K562 (cell line): ENCODE measurements around the gene SPTSSA. TPM values are rescaled to one million over a fixed set of nuclear protein-coding genes. Genes with fewer than 3 reads are reported as not detected.

Experiments
- BCLAF1 ChIP-seq, 2 experiments: fragments of 450-650 bp in 1 of 2; IDR thresholded peaks; 2 replicates each; pipeline ENCODE4 v1.6.1; 2011 to 2017; ENCODE audit warnings: low read depth in 2 of 2, antibody characterized with exemption in 1 of 2, borderline replicate concordance in 1 of 2, low read length in 1 of 2, mild to moderate bottlenecking in 1 of 2, mixed read lengths in 1 of 2; ENCODE audit not compliant: control insufficient read depth in 1 of 2
- EP300 ChIP-seq: IDR thresholded peaks from 2 replicates; pipeline ENCODE4 v1.6.1; 2012; ENCODE audit warnings: low read length, improper control_type of control experiment
- JUND ChIP-seq, 2 experiments: IDR thresholded peaks; 2 replicates in 1 of 2; 3 replicates in 1 of 2; pipeline ENCODE4 v1.6.1; 2011; ENCODE audit warnings: borderline replicate concordance in 2 of 2, low read depth in 2 of 2, low read length in 2 of 2, improper control_type of control experiment in 1 of 2, missing biosample characterization in 1 of 2, missing genetic modification characterization in 1 of 2, missing genetic modification reagents in 1 of 2
- MCM5 ChIP-seq: fragments of 450-650 bp; IDR thresholded peaks from 2 replicates; pipeline ENCODE4 v1.6.1; 2016; ENCODE audit warnings: low read depth
- MXI1 ChIP-seq: IDR thresholded peaks from 2 replicates; pipeline ENCODE4 v1.6.1; 2011; ENCODE audit warnings: low read depth, mild to moderate bottlenecking, improper control_type of control experiment, low read length
- NRF1 ChIP-seq, 2 experiments: fragments of 450-650 bp; IDR thresholded peaks in 1 of 2; conservative IDR thresholded peaks in 1 of 2; 2 replicates each; pipeline ENCODE4 v1.6.1; 2014; ENCODE audit warnings: mild to moderate bottlenecking in 2 of 2
- RBM15 ChIP-seq: fragments of 200-400 bp; formaldehyde crosslinking; IDR thresholded peaks from 2 replicates; pipeline ENCODE4 v1.6.1; 2018; ENCODE audit warnings: mild to moderate bottlenecking, low read length, moderate library complexity; ENCODE audit not compliant: insufficient read depth
- RREB1 ChIP-seq: fragments of 250-450 bp; sonication (Bioruptor Pico); IDR thresholded peaks from 2 replicates; pipeline ENCODE4 v1.4.0; 2020
- TEAD1 ChIP-seq, 2 experiments: fragments of 450-650 bp in 1 of 2; sonication (generic) in 1 of 2; formaldehyde crosslinking; IDR thresholded peaks; 2 replicates each; pipeline versions ENCODE4 v1.4.0 to v1.8.0; 2020 to 2022; ENCODE audit warnings: mild to moderate bottlenecking in 2 of 2, missing genetic modification reagents in 1 of 2
- TEAD4 ChIP-seq, 2 experiments: sonication (generic) in 1 of 2; formaldehyde crosslinking in 1 of 2; IDR thresholded peaks; 2 replicates each; pipeline versions ENCODE4 v1.6.1 to v1.8.0; 2012 to 2022; ENCODE audit warnings: borderline replicate concordance in 1 of 2, inconsistent platforms in 1 of 2, low read length in 1 of 2, mild to moderate bottlenecking in 1 of 2, missing genetic modification reagents in 1 of 2
- ZBTB7A ChIP-seq: IDR thresholded peaks from 2 replicates; pipeline ENCODE4 v1.6.1; 2011; ENCODE audit warnings: low read depth, mild to moderate bottlenecking, low read length, moderate library complexity, borderline replicate concordance; ENCODE audit not compliant: control insufficient read depth
- ZNF146 ChIP-seq: IDR thresholded peaks from one replicate; pipeline ENCODE4 v1.6.1; 2018; ENCODE audit warnings: missing compliant biosample characterization; ENCODE audit not compliant: unreplicated experiment
- ZNF449 ChIP-seq: fragments of 250-450 bp; sonication (Bioruptor Pico); IDR thresholded peaks from 2 replicates; pipeline ENCODE4 v1.8.0; 2022; ENCODE audit warnings: moderate library complexity, mild to moderate bottlenecking, inconsistent platforms
- polyA plus RNA-seq, 8 experiments: library from polyadenylated mRNA; depleted of rRNA in 4 of 8; stranded (reverse) in 5 of 8; unstranded in 3 of 8; fragments of >200 nt; fragmentation: Nextera tagmentation in 2 of 8; fragmentation: Illumina TruSeq in 1 of 8; extraction: Ambion mirVana in 2 of 8; extraction: Trizol in 1 of 8; gene quantifications; 2 replicates each; pipeline versions ENCODE4 v1.2.1 to v1.2.3, GENCODE V29; 2011 to 2014; ENCODE audit warnings: inconsistent platforms in 1 of 8, missing spikeins in 1 of 8
- total RNA-seq, 7 experiments: library from RNA; depleted of rRNA in 6 of 7; stranded (reverse); fragments of >200 nt in 6 of 7; fragmentation: Illumina TruSeq in 2 of 7; extraction: Trizol in 2 of 7; gene quantifications; 2 replicates each; pipeline versions ENCODE4 v1.2.1 to v1.2.3, GENCODE V29; 2011 to 2021; ENCODE audit warnings: low replicate concordance in 1 of 7

The SPTSSA gene
- total and polyA plus RNA-seq, 9 of the 15 experiments (the other 6 are each of a cell fraction or from before 2014, with no cell fraction given) = 6.8 to 35.7 (median 22.0) TPM

GRCh38 chr14:34465069-34465859, 3.2 kb upstream of the SPTSSA start (continued):
- no peak for TF ChIP-seq BCLAF1 (IDR thresholded peaks at IDR 0.05; ENCODE audit: borderline replicate concordance in 1 of 2, control insufficient read depth in 1 of 2, low read depth in 2 of 2, low read length in 1 of 2)
- TF ChIP-seq NRF1 (conservative IDR thresholded peaks at IDR 0.05 in 1 of 2, IDR thresholded peaks at IDR 0.05 in 1 of 2) = no peak
- TF ChIP-seq ZNF449 (CRISPR knock-in tag) = no peak
- no peak for TF ChIP-seq ZBTB7A
- TF ChIP-seq JUND (IDR thresholded peaks at IDR 0.05; ENCODE audit: borderline replicate concordance, low read depth, low read length) = peak; percentile 70
- peak; percentile 74; the same call in 1 of the 3 replicates for TF ChIP-seq JUND (tag; IDR thresholded peaks at IDR 0.05; ENCODE audit: borderline replicate concordance, low read depth, low read length)
- TF ChIP-seq MCM5 = no peak
- TF ChIP-seq MXI1 = no peak
- peak; percentile 72 for TF ChIP-seq EP300
- no peak for TF ChIP-seq RREB1 (CRISPR knock-in tag)
- TF ChIP-seq RBM15 = no peak
- no peak for TF ChIP-seq TEAD1 (CRISPR knock-in tag; IDR thresholded peaks at IDR 0.05)
- no peak for TF ChIP-seq ZNF146 (CRISPR knock-in tag)
- TF ChIP-seq TEAD4 (IDR thresholded peaks at IDR 0.05; ENCODE audit: low read length) = no peak
- no peak for TF ChIP-seq TEAD4 (CRISPR knock-in tag; IDR thresholded peaks at IDR 0.05; ENCODE audit: borderline replicate concordance)
